GM19328 (cell line): ENCODE measurements around the gene GADD45B.
A peak's percentile ranks its signal among the peaks of the same experiment; 100 is the strongest.

ENCODE experiments used
- ATAC-seq: cut with Tn5 transposase; IDR thresholded peaks from one replicate; pipeline ENCODE4 v1.9.1; 2021; ENCODE audit warnings: mild to moderate bottlenecking, moderate library complexity; ENCODE audit not compliant: unreplicated experiment

The GADD45B gene, protein sequence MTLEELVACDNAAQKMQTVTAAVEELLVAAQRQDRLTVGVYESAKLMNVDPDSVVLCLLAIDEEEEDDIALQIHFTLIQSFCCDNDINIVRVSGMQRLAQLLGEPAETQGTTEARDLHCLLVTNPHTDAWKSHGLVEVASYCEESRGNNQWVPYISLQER

DNA sequence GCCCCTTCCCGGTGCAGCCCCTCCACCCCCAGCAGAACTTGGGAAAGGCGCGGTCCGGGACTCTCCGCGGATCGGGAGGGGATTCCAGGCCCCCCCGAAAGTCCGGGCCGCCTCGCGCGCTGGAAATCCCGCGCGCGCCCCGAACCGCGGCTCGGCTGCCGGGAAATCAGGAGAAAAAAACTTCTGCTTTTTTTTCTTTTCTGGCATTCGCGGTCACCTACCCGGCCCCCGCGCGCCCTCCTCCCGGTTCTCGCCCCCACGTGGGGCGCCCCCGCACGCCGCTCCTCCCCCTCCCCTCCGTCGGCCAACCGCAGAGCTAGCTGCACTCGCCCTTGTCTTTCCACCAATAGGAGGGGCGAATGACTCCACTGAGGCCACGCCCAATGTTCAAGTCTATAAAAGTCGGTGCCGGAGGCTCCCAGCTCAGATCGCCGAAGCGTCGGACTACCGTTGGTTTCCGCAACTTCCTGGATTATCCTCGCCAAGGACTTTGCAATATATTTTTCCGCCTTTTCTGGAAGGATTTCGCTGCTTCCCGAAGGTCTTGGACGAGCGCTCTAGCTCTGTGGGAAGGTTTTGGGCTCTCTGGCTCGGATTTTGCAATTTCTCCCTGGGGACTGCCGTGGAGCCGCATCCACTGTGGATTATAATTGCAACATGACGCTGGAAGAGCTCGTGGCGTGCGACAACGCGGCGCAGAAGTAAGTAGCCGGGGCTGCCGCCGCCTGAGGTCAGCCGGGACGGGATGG, at the start of gene GADD45B:
GADD45B (plus strand) TSS at position 426 of the 749 bp plus-strand sequence; CDS start at position 658, 232 bp downstream.
- peak; percentile 39 for ATAC-seq

DNA sequence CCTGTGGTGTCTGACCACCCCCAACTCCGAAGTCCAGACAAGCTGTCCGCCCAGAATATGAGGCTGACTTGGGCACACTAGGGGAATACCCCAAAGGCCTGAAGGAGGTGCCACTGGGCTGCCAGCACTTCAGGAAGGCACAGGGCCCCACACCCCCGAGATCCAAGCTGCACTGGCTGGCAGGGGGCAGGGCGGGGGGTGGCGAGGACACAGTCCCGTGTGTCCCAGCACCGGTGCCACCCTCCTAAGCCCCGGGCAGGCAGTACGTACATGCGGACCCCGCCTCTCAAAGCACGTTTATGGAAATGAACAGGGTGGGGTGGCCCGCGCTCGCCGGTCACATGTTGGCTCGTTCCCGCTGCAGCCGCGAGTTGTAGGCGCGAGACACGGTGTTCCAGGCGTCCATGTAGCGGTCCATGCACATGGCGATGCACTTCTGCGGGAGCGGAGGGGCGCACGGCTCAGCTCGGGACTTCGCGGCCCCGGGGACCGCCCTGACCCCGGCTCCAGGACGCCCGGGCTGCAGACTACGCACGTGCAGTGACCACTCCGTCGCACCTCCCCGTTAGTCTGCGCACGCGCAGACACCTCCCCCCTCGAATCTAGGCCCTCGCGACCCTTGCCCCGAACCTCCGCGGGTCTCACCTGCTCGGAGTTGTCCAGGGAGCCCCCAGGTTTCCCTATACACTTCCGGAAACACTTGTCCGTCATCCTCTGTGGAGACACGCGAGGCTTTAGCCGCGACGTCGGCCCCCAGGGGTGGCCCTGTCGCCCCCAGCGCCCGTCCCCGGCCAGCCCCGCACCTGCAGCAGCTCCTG, 49.1 kb upstream of the GADD45B start:
- peak; percentile 5 for ATAC-seq

DNA sequence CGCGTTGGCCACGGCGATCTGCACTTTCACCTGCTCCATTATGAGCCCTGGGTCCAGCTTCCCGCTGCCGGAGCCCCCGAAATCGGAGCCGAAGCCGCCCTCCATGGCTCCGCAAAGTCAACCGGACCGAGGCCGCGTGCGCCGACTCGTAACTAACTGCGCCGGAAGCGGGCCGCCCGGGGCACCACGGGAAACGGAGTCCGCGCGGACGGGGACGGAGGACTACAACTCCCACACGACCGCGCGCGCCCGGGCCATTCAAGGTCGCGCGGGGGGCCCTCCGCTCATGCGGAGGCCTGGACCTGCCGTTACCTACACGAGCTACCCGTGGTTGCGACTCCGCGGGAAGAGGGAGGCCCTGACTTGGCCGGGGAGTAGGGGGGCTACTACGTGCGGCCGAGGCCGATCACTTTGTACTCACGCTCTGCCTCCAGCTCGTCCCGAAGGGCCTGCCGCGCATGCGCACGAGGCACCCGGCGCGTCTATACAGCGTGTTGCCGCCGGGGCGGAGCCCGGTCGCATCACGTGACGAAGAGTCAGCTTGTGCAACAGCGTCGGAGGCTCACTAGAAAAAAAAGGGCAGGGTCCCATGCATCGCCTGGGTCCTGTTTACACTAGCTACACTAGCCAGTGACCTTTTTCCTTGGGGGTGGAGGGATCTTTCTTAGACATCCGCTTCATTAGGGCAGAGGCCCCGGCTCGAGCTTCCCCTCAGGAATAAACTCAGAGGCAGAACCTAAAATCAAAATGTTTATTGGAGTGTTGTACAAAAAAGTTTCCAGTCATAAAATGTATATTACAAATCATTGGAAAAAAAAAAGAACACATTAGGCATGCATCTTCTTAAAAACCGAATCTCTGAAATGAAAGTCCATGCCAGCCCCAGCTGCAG, 48.3 kb upstream of the GADD45B start, which contains the start of gene TIMM13:
TIMM13 (minus strand) TSS at position 158 of the 892 bp plus-strand sequence; CDS start at position 105, 53 bp downstream.
- ATAC-seq: peak; percentile 80

- ATAC-seq: no peak
Observed at GRCh38 chr19:2428321-2428690, 47.6 kb upstream of the GADD45B start.

- ATAC-seq: no peak
Observed at GRCh38 chr19:2428756-2429711, 46.9 kb upstream of the GADD45B start.

DNA sequence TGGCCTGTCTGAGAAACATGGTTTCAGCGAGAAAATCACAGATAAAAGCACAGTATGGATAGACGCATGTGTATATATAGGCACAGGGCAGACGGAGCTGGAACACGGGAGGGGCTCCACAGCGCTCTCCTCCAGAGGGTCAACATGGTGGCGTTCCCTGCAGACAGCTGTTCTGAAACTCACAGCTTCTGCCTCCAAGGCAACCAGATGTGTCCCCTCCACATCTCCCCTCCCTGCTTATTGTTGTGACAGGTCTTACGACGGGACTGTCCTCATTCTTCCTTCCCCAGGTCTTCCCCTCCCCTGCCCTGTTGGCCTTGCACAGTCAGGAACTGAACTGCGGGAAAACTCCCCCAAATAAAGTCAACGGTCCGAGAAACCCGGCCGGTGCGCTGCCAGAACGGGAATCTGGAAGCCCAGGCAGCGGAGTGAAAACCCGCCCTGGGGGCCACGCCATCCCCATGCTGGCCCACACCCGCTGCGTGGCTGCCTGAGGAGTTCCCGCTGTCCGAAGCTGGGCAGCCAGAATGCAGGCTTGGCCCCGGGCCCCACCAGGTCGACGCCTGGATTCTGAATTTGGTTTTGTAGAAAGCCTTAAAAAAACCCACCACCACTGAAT, 45.9 kb upstream of the GADD45B start:
- no peak for ATAC-seq

GRCh38 chr19:2431318-2432055, 44.4 kb upstream of the GADD45B start:
- no peak for ATAC-seq

- no peak for ATAC-seq
Observed at GRCh38 chr19:2432131-2432848, 43.6 kb upstream of the GADD45B start.

GRCh38 chr19:2433854-2434253, 42.1 kb upstream of the GADD45B start:
- ATAC-seq: no peak

GRCh38 chr19:2434267-2434666, 41.7 kb upstream of the GADD45B start:
- ATAC-seq: no peak

DNA sequence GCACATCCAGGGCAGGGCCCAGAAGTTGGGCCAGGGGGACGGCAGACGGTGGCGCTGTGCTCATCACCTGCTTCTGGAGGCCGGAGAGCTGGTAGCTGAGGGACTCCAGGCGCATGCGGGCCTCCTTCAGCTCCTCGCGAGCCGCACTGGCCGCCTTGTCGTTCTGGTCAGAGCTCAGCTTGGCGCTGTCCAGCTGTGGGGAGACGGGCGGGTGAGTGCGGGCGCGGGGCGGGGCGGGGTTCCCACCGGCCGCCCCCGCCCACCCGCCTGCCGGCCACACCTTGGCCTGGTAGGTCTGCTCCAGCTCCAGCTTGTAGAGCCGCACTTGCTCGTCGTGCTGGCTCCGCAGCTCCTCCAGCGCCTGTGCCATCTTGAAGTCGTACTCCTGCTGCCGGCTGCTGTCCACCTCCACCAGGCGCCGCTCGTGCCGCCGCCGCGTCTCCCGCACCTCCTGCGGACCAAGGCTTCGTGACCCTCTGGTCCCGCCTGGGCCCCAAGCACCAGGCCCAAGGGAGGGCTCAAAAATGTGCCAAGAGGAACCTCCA, 41.1 kb upstream of the GADD45B start:
- no peak for ATAC-seq

DNA sequence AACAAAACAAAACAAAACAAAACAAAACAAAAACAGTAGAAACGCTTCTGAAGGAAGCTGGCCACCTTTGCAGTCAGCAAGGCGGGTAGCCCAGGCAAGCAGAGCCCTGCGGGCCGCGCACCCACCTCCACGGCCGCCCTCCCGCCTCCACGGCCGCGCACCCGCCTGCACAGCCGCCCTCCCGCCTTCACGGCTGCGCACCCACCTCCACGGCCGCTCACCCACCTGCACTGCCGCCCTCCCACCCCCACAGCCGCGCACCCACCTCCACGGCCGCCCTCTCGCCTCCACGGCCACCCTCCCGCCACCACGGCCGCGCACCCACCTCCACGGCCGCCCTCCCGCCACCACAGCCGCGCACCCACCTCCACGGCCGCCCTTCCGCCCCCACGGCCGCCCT, 39.5 kb upstream of the GADD45B start:
- ATAC-seq: no peak

DNA sequence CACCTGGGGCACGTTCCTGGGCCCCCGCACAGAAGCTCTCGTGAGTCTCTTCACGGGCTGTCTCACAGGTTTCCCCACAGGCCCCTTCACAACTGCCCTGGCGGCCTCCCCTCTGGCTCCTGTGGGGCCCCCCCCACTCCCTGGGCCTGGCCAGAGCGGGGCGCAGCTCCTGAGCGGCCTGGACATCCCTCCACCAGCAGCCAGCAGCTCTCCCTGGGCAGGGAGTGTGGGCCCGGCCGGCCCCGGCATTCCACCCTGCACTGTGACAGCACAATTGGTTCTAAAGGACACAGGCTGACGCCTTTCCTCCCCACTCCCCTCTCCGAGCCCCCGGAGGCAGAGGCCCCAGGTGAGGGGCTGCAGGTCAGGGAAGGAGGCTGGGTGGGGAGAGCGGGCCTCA, 39.0 kb upstream of the GADD45B start:
- ATAC-seq: no peak

DNA sequence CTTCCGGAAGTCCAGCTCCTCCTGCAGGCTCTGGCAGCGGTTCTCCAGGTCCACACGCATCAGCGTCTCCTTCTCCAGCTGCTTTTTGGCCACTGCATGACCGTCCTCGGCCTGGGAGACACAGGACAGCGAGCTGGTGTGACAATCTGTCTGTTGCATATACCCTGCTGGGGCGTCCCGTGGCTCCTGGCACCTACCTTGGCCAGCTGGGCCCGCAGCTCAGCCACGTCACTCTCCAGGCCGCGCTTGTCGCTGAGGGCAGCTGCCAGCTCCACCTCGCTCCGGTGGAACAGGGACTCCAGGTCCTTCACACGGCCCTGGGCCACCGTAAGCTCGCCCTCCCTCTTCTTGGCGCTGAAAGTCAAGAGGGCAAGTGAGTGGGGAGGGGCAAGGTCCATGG, 37.7 kb upstream of the GADD45B start:
- no peak for ATAC-seq

DNA sequence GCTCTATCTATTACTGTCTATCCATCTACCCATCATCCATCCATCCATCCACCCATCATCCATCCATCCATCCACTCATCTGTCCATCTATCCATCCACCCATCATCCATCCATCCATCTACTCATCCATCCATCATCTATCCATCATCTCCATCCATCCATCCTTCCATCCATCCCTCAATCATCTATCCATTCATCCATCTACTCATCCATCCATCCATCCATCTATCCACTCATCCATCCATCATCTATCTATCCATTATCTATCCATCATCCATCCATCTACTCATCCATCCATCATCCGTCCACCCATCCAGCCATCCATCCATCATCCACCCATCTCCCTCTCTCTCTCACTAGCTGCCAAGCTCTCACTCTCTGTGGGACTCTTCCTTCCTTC, 35.4 kb upstream of the GADD45B start:
- ATAC-seq: no peak

- ATAC-seq: no peak
Observed at GRCh38 chr19:2441096-2441752, 34.7 kb upstream of the GADD45B start.
